Measurements from ENCODE around the gene DYRK1B. TPM values are rescaled to one million over a fixed set of nuclear protein-coding genes. Genes with fewer than 3 reads are reported as not detected.
A peak's percentile ranks its signal among the peaks of the same experiment; 100 is the strongest.

Gene DYRK1B
- total RNA-seq, 2 experiments from 2014 or later: 3.0 to 9.2 TPM

- TF ChIP-seq CTCF (conservative IDR thresholded peaks at IDR 0.05; ENCODE audit: low read length): no peak
- TF ChIP-seq EZH2phosphoT487 (IDR thresholded peaks at IDR 0.05; ENCODE audit: borderline replicate concordance, low read depth, low read length): no peak
- Histone ChIP-seq H4K20me1 (ENCODE audit: insufficient read depth, low read length) (peaks cover 37% of the 10 kb centered on the region), H3K36me3 (ENCODE audit: insufficient read depth, low read length) (peaks cover 20% of the 10 kb centered on the region; the same call in 1 of the 2 replicates), H2AFZ (ENCODE audit: low read length) (peak within 1 kb of the TSS; percentile 85), H3K9me2 (ENCODE audit: insufficient read depth, low read length) (no peaks in the 10 kb centered on the region), H3K4me1 (ENCODE audit: insufficient read depth, low read length, poor library complexity, severe bottlenecking) (peaks cover 33% of the 10 kb centered on the region), H3K4me3 (ENCODE audit: low read depth, low read length, poor library complexity, severe bottlenecking) (peak within 1 kb of the TSS; percentile 90), H3K9me3 (ENCODE audit: low read length) (no peaks in the 10 kb centered on the region), H3K4me2 (ENCODE audit: low read length) (peak within 1 kb of the TSS; percentile 99), H3K27ac (ENCODE audit: low read depth, low read length, poor library complexity, severe bottlenecking) (peak within 1 kb of the TSS; percentile 52), H3K79me2 (ENCODE audit: insufficient read depth, low read depth, low read length) (peaks cover 51% of the 10 kb centered on the region)
- BruUV-seq (replicated peaks): no TSS peak
- intact Hi-C loops (cut with micrococcal nuclease; ENCODE audit: unreplicated experiment): loop anchor here (2.0 kb wide), 1 partner anchor 79 kb away; no protein-coding TSS in a partner anchor
- ChIA-PET POLR2A (interaction anchor here (0.7 to 1.3 kb wide), 4 partner anchors 9 to 125 kb away, joined by 3 to 7 read pairs (median 3); partner anchors contain the start of genes DYRK1B and PSMC4), CTCF (ENCODE audit: unreplicated experiment) (interaction anchor here (0.6 to 1.5 kb wide), 2 partner anchors 12 to 51 kb away, joined by 3 to 6 read pairs; partner anchors contain the start of gene DYRK1B)
- peak; percentile 96 for DNase-seq (ENCODE audit: low spot score)
Measured at GRCh38 chr19:39845933-39846677, 12.1 kb upstream of the DYRK1B start, which contains the start of gene FBL. FBL (minus strand) TSS chr19:39846379; CDS start chr19:39846300, 79 bp downstream.

- Histone ChIP-seq H4K20me1 (ENCODE audit: insufficient read depth, low read length) (peaks cover 37% of the 10 kb centered on the region), H3K9me3 (ENCODE audit: low read length) (no peaks in the 10 kb centered on the region), H3K9me2 (ENCODE audit: insufficient read depth, low read length) (no peaks in the 10 kb centered on the region), H3K79me2 (ENCODE audit: insufficient read depth, low read depth, low read length) (peaks cover 56% of the 10 kb centered on the region), H3K4me3 (ENCODE audit: low read depth, low read length, poor library complexity, severe bottlenecking) (peak overlapping the region; percentile 90), H3K27ac (ENCODE audit: low read depth, low read length, poor library complexity, severe bottlenecking) (peak overlapping the region; percentile 52), H2AFZ (ENCODE audit: low read length) (peak overlapping the region; percentile 15; the same call in 1 of the 2 replicates), H3K4me2 (ENCODE audit: low read length) (peak overlapping the region; percentile 99), H3K4me1 (ENCODE audit: insufficient read depth, low read length, poor library complexity, severe bottlenecking) (peaks cover 33% of the 10 kb centered on the region), H3K36me3 (ENCODE audit: insufficient read depth, low read length) (peaks cover 25% of the 10 kb centered on the region)
- CTCF ChIA-PET (ENCODE audit: unreplicated experiment): interaction anchor here (1.5 kb wide), 2 partner anchors 12 to 53 kb away, joined by 6 to 7 read pairs; partner anchors contain the start of gene DYRK1B
- intact Hi-C loops (cut with micrococcal nuclease; ENCODE audit: unreplicated experiment): loop anchor here (2.0 kb wide), 1 partner anchor 79 kb away; no protein-coding TSS in a partner anchor
- no TSS peak for BruUV-seq (replicated peaks)
- POLR2A ChIA-PET: interaction anchor here (0.5 to 1.3 kb wide), 3 partner anchors 12 to 441 kb away, joined by 3 to 7 read pairs (median 4); partner anchors contain the start of genes DYRK1B and PSMC4
- DNase-seq (ENCODE audit: low spot score): peak; percentile 33
- TF ChIP-seq EZH2phosphoT487 (IDR thresholded peaks at IDR 0.05; ENCODE audit: borderline replicate concordance, low read depth, low read length) (no peak), CTCF (conservative IDR thresholded peaks at IDR 0.05; ENCODE audit: low read length) (0 out of 2 replicates have a peak, but pooled peaks have one; percentile 36)
Measured at GRCh38 chr19:39845584-39845932, 11.6 kb upstream of the DYRK1B start.

Data from OCI-LY7 (cell line).